GM21528 (cell line): ENCODE data around the gene LYPLA2.
"Not testable (repeated sequence)": the region's sequence is repeated elsewhere in the genome, so short reads cannot be mapped to it uniquely, and the experiment has no call there.

Source experiments
- ATAC-seq: cut with Tn5 transposase; IDR thresholded peaks from one replicate; pipeline ENCODE4 v1.9.1; 2021; ENCODE audit warnings: mild to moderate bottlenecking, moderate library complexity; ENCODE audit not compliant: unreplicated experiment, low FRiP score

Gene LYPLA2

GRCh38 chr1:23799570-23800399 is 8.8 kb downstream of the LYPLA2 start:
- peak; percentile 13 for ATAC-seq

- peak; percentile 65 for ATAC-seq
Measured at GRCh38 chr1:23800400-23801337, 9.7 kb downstream of the LYPLA2 start, which contains the start of gene GALE. GALE (minus strand) TSS chr1:23800754; CDS start chr1:23799007, 1,747 bp downstream.

- ATAC-seq: no peak
Measured at GRCh38 chr1:23801338-23801748, 10.4 kb downstream of the LYPLA2 start.

GRCh38 chr1:23801876-23802275 is 10.9 kb downstream of the LYPLA2 start:
- no peak for ATAC-seq

- ATAC-seq: not testable (repeated sequence)
Measured at GRCh38 chr1:23802809-23803342, 11.9 kb downstream of the LYPLA2 start.

- no peak for ATAC-seq
Measured at GRCh38 chr1:23803674-23804073, 12.7 kb downstream of the LYPLA2 start.

GRCh38 chr1:23804183-23804835 is 13.4 kb downstream of the LYPLA2 start:
- no peak for ATAC-seq

GRCh38 chr1:23805025-23805424 is 14.1 kb downstream of the LYPLA2 start:
- ATAC-seq: no peak

- no peak for ATAC-seq
Measured at GRCh38 chr1:23806280-23806679, 15.3 kb downstream of the LYPLA2 start.

- no peak for ATAC-seq
Measured at GRCh38 chr1:23807453-23807852, 16.5 kb downstream of the LYPLA2 start.

GRCh38 chr1:23809751-23810171 is 18.8 kb downstream of the LYPLA2 start:
- no peak for ATAC-seq

- ATAC-seq: no peak
Measured at GRCh38 chr1:23810818-23811540, 20.0 kb downstream of the LYPLA2 start.

- no peak for ATAC-seq
Measured at GRCh38 chr1:23814016-23814415, 23.1 kb downstream of the LYPLA2 start.

- ATAC-seq: no peak
Measured at GRCh38 chr1:23816361-23816760, 25.4 kb downstream of the LYPLA2 start.

GRCh38 chr1:23816906-23817305 is 26.0 kb downstream of the LYPLA2 start:
- ATAC-seq: no peak

- ATAC-seq: no peak
Measured at GRCh38 chr1:23817633-23818032, 26.7 kb downstream of the LYPLA2 start.

GRCh38 chr1:23823767-23824166 is 32.8 kb downstream of the LYPLA2 start:
- no peak for ATAC-seq

GRCh38 chr1:23824711-23825075 is 33.7 kb downstream of the LYPLA2 start:
- no peak for ATAC-seq

GRCh38 chr1:23825076-23825761 is 34.3 kb downstream of the LYPLA2 start, which contains the start of gene HMGCL:
HMGCL (minus strand) TSS chr1:23825429; CDS start chr1:23825415, 14 bp downstream.
- ATAC-seq: peak; percentile 79
